Neural cell (in vitro differentiated cells): ENCODE measurements around the gene PPP4R2. TPM values are rescaled to one million over a fixed set of nuclear protein-coding genes. Genes with fewer than 3 reads are reported as not detected.

Experiments
- H2AFZ ChIP-seq: fragments of 200-600, 300-800 bp; sonication (generic), shearing (Covaris generic); 2 replicates; pipeline ENCODE4 v1.6.0; 2014; ENCODE audit warnings: low read depth, mild to moderate bottlenecking, antibody characterized with exemption, low read length, moderate library complexity
- H3F3A ChIP-seq: fragments of 200-600 bp; shearing (Covaris generic); 2 replicates; pipeline ENCODE4 v1.6.1; 2016; ENCODE audit warnings: mild to moderate bottlenecking, moderate library complexity, mixed read lengths, antibody characterized with exemption, low read length; ENCODE audit not compliant: insufficient read depth, poor library complexity, severe bottlenecking
- H3K27ac ChIP-seq: fragments of 200-600, 300-800 bp; sonication (generic), shearing (Covaris generic); 2 replicates; pipeline ENCODE4 v1.5.1; 2014; ENCODE audit warnings: mild to moderate bottlenecking, low read length, moderate library complexity
- H3K27me3 ChIP-seq: fragments of 300-800, 200-600 bp; sonication (generic), shearing (Covaris generic); 2 replicates; pipeline ENCODE4 v1.6.0; 2014; ENCODE audit warnings: mild to moderate bottlenecking, low read depth, low read length, moderate library complexity; ENCODE audit not compliant: insufficient read depth
- H3K36me3 ChIP-seq: fragments of 300-800, 200-600 bp; sonication (generic), shearing (Covaris generic); 2 replicates; pipeline ENCODE4 v1.5.1; 2014; ENCODE audit warnings: mild to moderate bottlenecking, antibody characterized with exemption, low read length, moderate library complexity; ENCODE audit not compliant: insufficient read depth
- H3K4me2 ChIP-seq: fragments of 300-800, 200-600 bp; sonication (generic), shearing (Covaris generic); 2 replicates; pipeline ENCODE4 v1.6.0; 2014; ENCODE audit warnings: mild to moderate bottlenecking, low read length
- H3K4me3 ChIP-seq: fragments of 300-800, 200-600 bp; sonication (generic), shearing (Covaris generic); 2 replicates; pipeline ENCODE4 v1.5.1; 2014; ENCODE audit warnings: mild to moderate bottlenecking, low read length, moderate library complexity
- H3K79me2 ChIP-seq: fragments of 200-600 bp; shearing (Covaris generic); replicated peaks from 2 replicates; pipeline ENCODE4 v1.6.0; 2014; ENCODE audit warnings: mild to moderate bottlenecking, low read length, moderate library complexity; ENCODE audit not compliant: insufficient read depth
- H3K9ac ChIP-seq: fragments of 300-800, 200-600 bp; sonication (generic), shearing (Covaris generic); 2 replicates; pipeline ENCODE4 v1.6.1; 2016; ENCODE audit warnings: mild to moderate bottlenecking, low read length, mixed read lengths
- H3K9me2 ChIP-seq: fragments of 200-600 bp; shearing (Covaris generic); 2 replicates; pipeline ENCODE4 v1.6.1; 2016; ENCODE audit warnings: mild to moderate bottlenecking, low read length, mixed read lengths; ENCODE audit not compliant: insufficient read depth
- H3K9me3 ChIP-seq: fragments of 200-600, 300-800 bp; sonication (generic), shearing (Covaris generic); 2 replicates; pipeline ENCODE4 v1.6.1; 2016; ENCODE audit warnings: mild to moderate bottlenecking, mixed run types, low read length, moderate library complexity, mixed read lengths
- H4K20me1 ChIP-seq: fragments of 200-600 bp; shearing (Covaris generic); 2 replicates; pipeline ENCODE4 v1.6.1; 2016; ENCODE audit warnings: mild to moderate bottlenecking, mixed run types; ENCODE audit not compliant: insufficient read depth
- CTCF ChIP-seq: fragments of 450-650 bp; IDR thresholded peaks from 2 replicates; pipeline ENCODE4 v1.5.1; 2014; ENCODE audit warnings: antibody characterized with exemption, mild to moderate bottlenecking, moderate library complexity; ENCODE audit not compliant: poor library complexity, severe bottlenecking
- EP300 ChIP-seq: fragments of 450-650 bp; conservative IDR thresholded peaks from 2 replicates; pipeline ENCODE4 v1.6.1; 2014; ENCODE audit warnings: antibody characterized with exemption, mild to moderate bottlenecking, moderate library complexity; ENCODE audit not compliant: poor library complexity, severe bottlenecking
- EZH2 ChIP-seq: fragments of 200-600, 300-800 bp; shearing (Covaris generic), sonication (generic); IDR thresholded peaks from 2 replicates; pipeline ENCODE4 v1.6.1; 2014; ENCODE audit warnings: antibody characterized with exemption, low read length, borderline replicate concordance, mild to moderate bottlenecking; ENCODE audit not compliant: insufficient read depth, poor library complexity, severe bottlenecking
- MXI1 ChIP-seq: fragments of 450-650 bp; conservative IDR thresholded peaks from 2 replicates; pipeline ENCODE4 v1.6.1; 2014; ENCODE audit warnings: antibody characterized with exemption, mild to moderate bottlenecking; ENCODE audit not compliant: poor library complexity, severe bottlenecking
- POLR2AphosphoS5 ChIP-seq: IDR thresholded peaks from 2 replicates; pipeline ENCODE4 v1.6.1; 2012
- RAD21 ChIP-seq: fragments of 450-650 bp; conservative IDR thresholded peaks from 2 replicates; pipeline ENCODE4 v1.6.1; 2014; ENCODE audit warnings: antibody characterized with exemption, mild to moderate bottlenecking, moderate library complexity
- SMC3 ChIP-seq: fragments of 450-650 bp; conservative IDR thresholded peaks from 2 replicates; pipeline ENCODE4 v1.6.1; 2014; ENCODE audit warnings: antibody characterized with exemption, mild to moderate bottlenecking, moderate library complexity; ENCODE audit not compliant: poor library complexity
- TAF1 ChIP-seq: IDR thresholded peaks from 2 replicates; pipeline ENCODE4 v1.6.1; 2012; ENCODE audit warnings: low read depth
- polyA plus RNA-seq: library from polyadenylated mRNA; depleted of rRNA; stranded (reverse); fragments of >200 nt; gene quantifications from 2 replicates; pipeline ENCODE4 v1.2.3, GENCODE V29; 2014
- TF ChIP-seq, protein P1 (sequence below): IDR thresholded peaks from 2 replicates; pipeline ENCODE4 v1.6.1; 2012; ENCODE audit warnings: borderline replicate concordance

PPP4R2 gene
- polyA plus RNA-seq, 1 donor from 2014 or later, result 65.5 TPM

- Histone ChIP-seq H4K20me1 (no peaks in the 10 kb centered on the region), H3K9ac (no peak overlapping the region), H3F3A (no peaks in the 10 kb centered on the region), H3K4me3 (no peak overlapping the region), H3K79me2 (no peaks in the 10 kb centered on the region), H3K9me2 (no peaks in the 10 kb centered on the region), H3K9me3 (no peaks in the 10 kb centered on the region), H3K27ac (no peak overlapping the region), H3K27me3 (no peaks in the 10 kb centered on the region), H3K36me3 (no peaks in the 10 kb centered on the region), H2AFZ (no peak overlapping the region), H3K4me2 (no peak overlapping the region)
- TF ChIP-seq CTCF (no peak), EP300 (no peak)
Measured at GRCh38 chr3:73070675-73071575, 74.3 kb downstream of the PPP4R2 start.

- TF ChIP-seq TAF1 (no peak), EZH2 (no peak), POLR2AphosphoS5 (no peak), SMC3 (no peak), CTCF (no peak), RAD21 (no peak), EP300 (no peak), MXI1 (no peak)
- TF ChIP-seq, protein P1, sequence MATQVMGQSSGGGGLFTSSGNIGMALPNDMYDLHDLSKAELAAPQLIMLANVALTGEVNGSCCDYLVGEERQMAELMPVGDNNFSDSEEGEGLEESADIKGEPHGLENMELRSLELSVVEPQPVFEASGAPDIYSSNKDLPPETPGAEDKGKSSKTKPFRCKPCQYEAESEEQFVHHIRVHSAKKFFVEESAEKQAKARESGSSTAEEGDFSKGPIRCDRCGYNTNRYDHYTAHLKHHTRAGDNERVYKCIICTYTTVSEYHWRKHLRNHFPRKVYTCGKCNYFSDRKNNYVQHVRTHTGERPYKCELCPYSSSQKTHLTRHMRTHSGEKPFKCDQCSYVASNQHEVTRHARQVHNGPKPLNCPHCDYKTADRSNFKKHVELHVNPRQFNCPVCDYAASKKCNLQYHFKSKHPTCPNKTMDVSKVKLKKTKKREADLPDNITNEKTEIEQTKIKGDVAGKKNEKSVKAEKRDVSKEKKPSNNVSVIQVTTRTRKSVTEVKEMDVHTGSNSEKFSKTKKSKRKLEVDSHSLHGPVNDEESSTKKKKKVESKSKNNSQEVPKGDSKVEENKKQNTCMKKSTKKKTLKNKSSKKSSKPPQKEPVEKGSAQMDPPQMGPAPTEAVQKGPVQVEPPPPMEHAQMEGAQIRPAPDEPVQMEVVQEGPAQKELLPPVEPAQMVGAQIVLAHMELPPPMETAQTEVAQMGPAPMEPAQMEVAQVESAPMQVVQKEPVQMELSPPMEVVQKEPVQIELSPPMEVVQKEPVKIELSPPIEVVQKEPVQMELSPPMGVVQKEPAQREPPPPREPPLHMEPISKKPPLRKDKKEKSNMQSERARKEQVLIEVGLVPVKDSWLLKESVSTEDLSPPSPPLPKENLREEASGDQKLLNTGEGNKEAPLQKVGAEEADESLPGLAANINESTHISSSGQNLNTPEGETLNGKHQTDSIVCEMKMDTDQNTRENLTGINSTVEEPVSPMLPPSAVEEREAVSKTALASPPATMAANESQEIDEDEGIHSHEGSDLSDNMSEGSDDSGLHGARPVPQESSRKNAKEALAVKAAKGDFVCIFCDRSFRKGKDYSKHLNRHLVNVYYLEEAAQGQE, result no peak
- Histone ChIP-seq H3F3A (no peaks in the 10 kb centered on the region), H4K20me1 (no peaks in the 10 kb centered on the region), H3K4me2 (no peak overlapping the region), H3K79me2 (no peaks in the 10 kb centered on the region), H3K9me3 (no peaks in the 10 kb centered on the region), H3K9me2 (no peaks in the 10 kb centered on the region), H3K36me3 (no peaks in the 10 kb centered on the region), H3K27me3 (no peaks in the 10 kb centered on the region), H3K27ac (no peak overlapping the region), H2AFZ (no peak overlapping the region), H3K9ac (no peak overlapping the region), H3K4me3 (no peak overlapping the region)
Measured at GRCh38 chr3:73071952-73072351, 75.3 kb downstream of the PPP4R2 start.
